ENCODE data around the gene NKAIN2. TPM values are rescaled to one million over a fixed set of nuclear protein-coding genes. Genes with fewer than 3 reads are reported as not detected.
"Not testable (repeated sequence)": the region's sequence is repeated elsewhere in the genome, so short reads cannot be mapped to it uniquely, and the experiment has no call there.

NKAIN2 gene
- total RNA-seq, 1 donor from 2014 or later: not detected

- DNase-seq (ENCODE audit: low read depth in 2 of 2): no peak
Measured at GRCh38 chr6:124078169-124078568, 274.5 kb downstream of the NKAIN2 start.

- no peak for DNase-seq (ENCODE audit: low read depth in 2 of 2)
Measured at GRCh38 chr6:124080483-124080882, 276.8 kb downstream of the NKAIN2 start.

- no peak for DNase-seq (ENCODE audit: low read depth in 2 of 2)
Measured at GRCh38 chr6:124090491-124090890, 286.8 kb downstream of the NKAIN2 start.

- DNase-seq (ENCODE audit: low read depth in 2 of 2): no peak
Measured at GRCh38 chr6:124099520-124099919, 295.9 kb downstream of the NKAIN2 start.

GRCh38 chr6:124110514-124110913 is 306.8 kb downstream of the NKAIN2 start:
- DNase-seq (ENCODE audit: low read depth in 2 of 2): no peak

GRCh38 chr6:124119596-124119995 is 315.9 kb downstream of the NKAIN2 start:
- no peak for DNase-seq (ENCODE audit: low read depth in 2 of 2)

GRCh38 chr6:124123617-124124209 is 320.0 kb downstream of the NKAIN2 start:
- no peak for DNase-seq (ENCODE audit: low read depth in 2 of 2)

- no peak for DNase-seq (ENCODE audit: low read depth in 2 of 2)
Measured at GRCh38 chr6:124131259-124131658, 327.6 kb downstream of the NKAIN2 start.

GRCh38 chr6:124131779-124132178 is 328.1 kb downstream of the NKAIN2 start:
- no peak for DNase-seq (ENCODE audit: low read depth in 2 of 2)

- DNase-seq (ENCODE audit: low read depth in 2 of 2): no peak
Measured at GRCh38 chr6:124132256-124132655, 328.6 kb downstream of the NKAIN2 start.

GRCh38 chr6:124142852-124143251 is 339.2 kb downstream of the NKAIN2 start:
- DNase-seq (ENCODE audit: low read depth in 2 of 2): no peak

GRCh38 chr6:124143435-124143834 is 339.8 kb downstream of the NKAIN2 start:
- DNase-seq (ENCODE audit: low read depth in 2 of 2): no peak

GRCh38 chr6:124147621-124148020 is 344.0 kb downstream of the NKAIN2 start:
- no peak for DNase-seq (ENCODE audit: low read depth in 2 of 2)

- DNase-seq (ENCODE audit: low read depth in 2 of 2): no peak
Measured at GRCh38 chr6:124148236-124148957, 344.7 kb downstream of the NKAIN2 start.

- no peak for DNase-seq (ENCODE audit: low read depth in 2 of 2)
Measured at GRCh38 chr6:124149646-124150045, 346.0 kb downstream of the NKAIN2 start.

GRCh38 chr6:124158024-124158423 is 354.4 kb downstream of the NKAIN2 start:
- DNase-seq (ENCODE audit: low read depth in 2 of 2): no peak

- DNase-seq (ENCODE audit: low read depth in 2 of 2): no peak
Measured at GRCh38 chr6:124163676-124164075, 360.0 kb downstream of the NKAIN2 start.

- no peak for DNase-seq (ENCODE audit: low read depth in 2 of 2)
Measured at GRCh38 chr6:124164343-124164742, 360.7 kb downstream of the NKAIN2 start.

GRCh38 chr6:124167249-124167648 is 363.6 kb downstream of the NKAIN2 start:
- not testable (repeated sequence) for DNase-seq (ENCODE audit: low read depth in 2 of 2)

- no peak for DNase-seq (ENCODE audit: low read depth in 2 of 2)
Measured at GRCh38 chr6:124190256-124190655, 386.6 kb downstream of the NKAIN2 start.

- no peak for DNase-seq (ENCODE audit: low read depth in 2 of 2)
Measured at GRCh38 chr6:124193132-124193531, 389.5 kb downstream of the NKAIN2 start.

GRCh38 chr6:124197148-124197547 is 393.5 kb downstream of the NKAIN2 start:
- DNase-seq (ENCODE audit: low read depth in 2 of 2): no peak

GRCh38 chr6:124199286-124199685 is 395.6 kb downstream of the NKAIN2 start:
- no peak for DNase-seq (ENCODE audit: low read depth in 2 of 2)

Measured in dermis microvascular lymphatic vessel endothelial cell (primary cell).